D721Med (cell line): ENCODE data around the gene RAB25.
"Not testable (repeated sequence)": the region's sequence is repeated elsewhere in the genome, so short reads cannot be mapped to it uniquely, and the experiment has no call there.

ENCODE experiments used
- DNase-seq: peaks from one replicate; pipeline ENCODE4 v3.0.0; 2011; ENCODE audit warnings: low spot score; ENCODE audit not compliant: insufficient read length
- FAIRE-seq: peaks from 2 replicates; lab custom pipeline; 2011; peaks lifted over from hg19 to GRCh38; lab: Jason Lieb, UNC
- CTCF ChIP-seq: IDR thresholded peaks from 2 replicates; pipeline ENCODE4 v1.5.1; 2012; ENCODE audit warnings: mild to moderate bottlenecking, control low read depth; ENCODE audit not compliant: insufficient read depth; ENCODE audit errors: missing control alignments

Gene RAB25

DNA sequence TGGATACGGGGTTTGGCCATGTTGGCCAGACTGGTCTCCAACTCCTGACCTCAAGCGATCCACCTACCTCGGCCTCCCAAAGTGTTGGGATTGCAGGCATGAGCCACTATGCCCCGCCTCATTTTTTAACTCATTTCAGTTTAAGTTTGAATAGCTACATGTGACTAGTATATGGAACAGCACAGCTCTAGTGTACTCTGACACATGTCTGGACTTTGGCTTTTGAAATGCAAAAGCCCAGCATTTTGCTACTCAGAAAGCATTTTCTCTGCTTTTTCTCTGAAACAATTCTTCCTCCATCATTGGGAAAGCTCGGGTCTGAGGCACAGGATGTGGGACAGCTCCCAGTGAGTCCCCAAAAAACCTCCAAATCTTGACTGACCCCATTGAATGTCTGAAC lies 36.2 kb upstream of the RAB25 start:
- no peak for TF ChIP-seq CTCF
- DNase-seq (no peak), FAIRE-seq (no peak)

- peak; percentile 80 for DNase-seq
- peak; percentile 82 for TF ChIP-seq CTCF
- FAIRE-seq = no peak
Measured at GRCh38 chr1:156025876-156026275, 35.1 kb upstream of the RAB25 start.

DNA sequence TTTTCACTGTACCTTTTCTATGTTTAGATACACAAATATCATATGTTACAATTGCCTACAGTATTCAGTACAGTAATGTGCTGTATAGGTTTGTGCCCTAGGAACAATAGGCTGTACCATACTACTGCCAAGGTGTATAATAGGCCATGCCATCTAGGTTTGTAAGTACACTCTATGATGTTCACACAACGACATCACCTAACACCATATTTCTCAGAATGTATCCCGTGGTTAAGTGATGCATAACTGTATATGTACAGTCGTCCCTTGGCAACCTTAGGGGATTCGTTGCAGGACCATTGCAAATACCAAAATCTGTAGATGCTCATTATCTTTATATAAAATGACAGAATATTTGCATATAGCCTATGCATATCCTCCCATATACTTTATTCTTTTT lies 34.4 kb upstream of the RAB25 start:
- no peak for TF ChIP-seq CTCF
- DNase-seq = no peak
- no peak for FAIRE-seq

DNA sequence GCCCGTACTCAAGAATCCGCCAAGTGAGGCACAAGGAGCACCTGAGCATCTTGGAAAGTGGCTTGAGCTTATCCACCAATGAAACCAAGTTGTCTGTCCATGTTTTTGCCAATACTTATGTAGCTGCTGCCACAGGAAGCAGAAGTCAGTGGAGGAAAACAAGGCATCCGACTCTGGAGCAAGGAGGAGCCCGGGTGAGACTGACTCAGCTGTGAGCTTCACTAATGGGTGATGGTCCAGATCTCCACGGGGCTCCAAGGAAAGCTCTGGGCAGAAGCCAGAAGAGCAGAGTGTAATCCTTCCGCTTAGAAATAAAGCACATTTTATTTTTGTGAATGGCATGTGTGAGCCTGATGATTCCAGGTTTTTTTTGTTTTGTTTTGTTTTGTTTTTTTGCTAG lies 27.9 kb upstream of the RAB25 start:
- FAIRE-seq = no peak
- DNase-seq = no peak
- TF ChIP-seq CTCF = no peak

- not testable (repeated sequence) for FAIRE-seq, DNase-seq
Measured at GRCh38 chr1:156034991-156035390, 26.0 kb upstream of the RAB25 start.

- no peak for TF ChIP-seq CTCF
- FAIRE-seq = no peak
Measured at GRCh38 chr1:156042828-156043227, 18.1 kb upstream of the RAB25 start.

GRCh38 chr1:156045076-156045475 lies 15.9 kb upstream of the RAB25 start:
- no peak for FAIRE-seq
- no peak for TF ChIP-seq CTCF
- no peak for DNase-seq

More at GRCh38 chr1:156042828-156043227, 18.1 kb upstream of the RAB25 start:
- DNase-seq = no peak

GRCh38 chr1:156048663-156049258 lies 12.2 kb upstream of the RAB25 start:
- DNase-seq = no peak
- TF ChIP-seq CTCF = no peak
- FAIRE-seq = no peak
